GM12878 (cell line): ENCODE data around the gene SERPINA4. TPM values are rescaled to one million over a fixed set of nuclear protein-coding genes. Genes with fewer than 3 reads are reported as not detected.

Experiments used
- ATAC-seq: fragments of 200-7000 bp; cut with Tn5 transposase; 3 replicates; pipeline ENCODE4 v1.9.1; 2020; ENCODE audit warnings: mild to moderate bottlenecking, moderate library complexity
- BruUV-seq: library from RNA; stranded (reverse); fragments of 400-500 nt; replicated peaks from 2 replicates; lab custom pipeline; 2021; lab: Mats Ljungman, UMichigan
- CTCF ChIA-PET: fragments of 300-600 bp; sonication (Branson Sonifier 250); formaldehyde crosslinking; extraction: SDS; loops from one replicate; lab custom pipeline; 2021; ENCODE audit warnings: inconsistent platforms; lab: Yijun Ruan, JAX
- POLR2A ChIA-PET: fragments of 350-600 bp; formaldehyde crosslinking; extraction: SDS; loops from one replicate; lab custom pipeline; 2021; ENCODE audit warnings: inconsistent platforms; lab: Charles Lee
- RAD21 ChIA-PET: fragments of 300-600 bp; sonication (Branson Sonifier 250); formaldehyde crosslinking; loops from one replicate; lab custom pipeline; 2023; ENCODE audit warnings: antibody characterized with exemption; ENCODE audit not compliant: unreplicated experiment; lab: Charles Lee
- SMC1A ChIA-PET: fragments of 300-600 bp; sonication (Branson Sonifier 250); formaldehyde crosslinking; loops from one replicate; lab custom pipeline; 2023; ENCODE audit not compliant: unreplicated experiment, uncharacterized antibody; lab: Charles Lee
- DNase-seq: peaks from one replicate; pipeline ENCODE4 v3.0.0-alpha.2; 2011; ENCODE audit warnings: low read depth, low spot score
- FAIRE-seq: peaks from 3 replicates; lab custom pipeline; 2011; peaks lifted over from hg19 to GRCh38; lab: Jason Lieb, UNC
- H2AFZ ChIP-seq: 2 replicates; pipeline ENCODE4 v1.6.0; 2011; ENCODE audit warnings: low read depth, low read length, control low read depth; ENCODE audit not compliant: control insufficient read depth
- H3K27ac ChIP-seq: 2 replicates; pipeline ENCODE4 v1.5.1; 2011; ENCODE audit warnings: control low read depth; ENCODE audit not compliant: control insufficient read depth, insufficient read depth
- H3K27me3 ChIP-seq, 2 experiments: replicated peaks in 1 of 2; 2 replicates each; pipeline versions ENCODE4 v1.6.0 to v1.6.1; 2011; ENCODE audit warnings: low read length in 1 of 2; ENCODE audit not compliant: control insufficient read depth in 2 of 2, insufficient read depth in 2 of 2
- H3K36me3 ChIP-seq, 2 experiments: 2 replicates each; pipeline ENCODE4 v1.5.1; 2011; ENCODE audit warnings: low read length in 1 of 2; ENCODE audit not compliant: control insufficient read depth in 2 of 2, insufficient read depth in 2 of 2
- H3K4me1 ChIP-seq: 2 replicates; pipeline ENCODE4 v1.6.1; 2011; ENCODE audit warnings: mild to moderate bottlenecking, low read length, moderate library complexity, mixed read lengths; ENCODE audit not compliant: control insufficient read depth, insufficient read depth
- H3K4me2 ChIP-seq: 2 replicates; pipeline ENCODE4 v1.6.0; 2011; ENCODE audit warnings: control low read depth; ENCODE audit not compliant: control insufficient read depth, insufficient read depth
- H3K4me3 ChIP-seq: fragments of 200-600 bp; sonication (generic); 2 replicates; pipeline ENCODE4 v1.5.1; 2016
- H3K79me2 ChIP-seq: 2 replicates; pipeline ENCODE4 v1.6.0; 2011; ENCODE audit warnings: low read length; ENCODE audit not compliant: control insufficient read depth, insufficient read depth
- H3K9ac ChIP-seq: 2 replicates; pipeline ENCODE4 v1.8.0; 2011; ENCODE audit warnings: low read length, control low read depth, mixed read lengths; ENCODE audit not compliant: control insufficient read depth, insufficient read depth
- H3K9me3 ChIP-seq: replicated peaks from 3 replicates; pipeline ENCODE4 v1.5.1; 2011; ENCODE audit warnings: mild to moderate bottlenecking, low read length; ENCODE audit not compliant: control insufficient read depth, insufficient read depth
- H4K20me1 ChIP-seq: 2 replicates; pipeline ENCODE4 v1.6.0; 2011; ENCODE audit not compliant: control insufficient read depth, insufficient read depth
- CEBPB ChIP-seq, 2 experiments: fragments of 150-350 bp in 1 of 2; IDR thresholded peaks; 2 replicates each; pipeline ENCODE4 v1.6.1; 2012 to 2014; ENCODE audit warnings: low read depth in 2 of 2, low read length in 2 of 2, borderline replicate concordance in 1 of 2, inconsistent platforms in 1 of 2
- KDM1A ChIP-seq: fragments of 200-600 bp; sonication (generic); IDR thresholded peaks from 2 replicates; pipeline ENCODE4 v1.6.1; 2016; ENCODE audit warnings: borderline replicate concordance
- WGBS: methylation state at CpG from one replicate; pipeline ENCODE4 v1.1.6; 2016; ENCODE audit warnings: low lambda C conversion rate; ENCODE audit not compliant: insufficient replicate concordance, insufficient coverage; ENCODE audit errors: missing lambda C conversion rate; 5-methylcytosine and 5-hydroxymethylcytosine counted together
- in situ Hi-C: fragments of 300-500 bp; cut with MboI; formaldehyde crosslinking; loops from 9 replicates; pipeline ENCODE4 v1.14.3; 2018; ENCODE audit warnings: mixed read lengths
- intact Hi-C: fragments of 100-400 bp; cut with micrococcal nuclease; formaldehyde crosslinking; loops from one replicate; pipeline ENCODE4 v1.14.2; 2022; ENCODE audit not compliant: unreplicated experiment
- polyA plus RNA-seq, 11 experiments: library from polyadenylated mRNA; depleted of rRNA in 4 of 11; unstranded in 6 of 11; stranded (reverse) in 5 of 11; fragments of >200 nt; fragmentation: Nextera tagmentation in 4 of 11; fragmentation: Illumina TruSeq in 1 of 11; extraction: Ambion mirVana in 4 of 11; extraction: Trizol in 1 of 11; gene quantifications; 1 replicate in 1 of 11; 2 replicates in 10 of 11; pipeline versions ENCODE4 v1.2.1 to v1.2.3, GENCODE V29; 2011 to 2016; ENCODE audit warnings: inconsistent platforms in 2 of 11, missing spikeins in 2 of 11, low read depth in 1 of 11
- total RNA-seq, 4 experiments: library from RNA; depleted of rRNA in 3 of 4; stranded (reverse); fragments of >200 nt in 3 of 4; fragmentation: Illumina TruSeq in 1 of 4; extraction: Trizol in 1 of 4; gene quantifications; 2 replicates each; pipeline versions ENCODE4 v1.2.1 to v1.2.3, GENCODE V29; 2013 to 2021
- TF ChIP-seq, protein P1 (sequence below): fragments of 150-350 bp; IDR thresholded peaks from 2 replicates; pipeline ENCODE4 v1.6.1; 2014; ENCODE audit warnings: mild to moderate bottlenecking, low read depth, low read length

SERPINA4 gene
- total and polyA plus RNA-seq, 10 of the 15 experiments (the other 5 are each of a cell fraction or from before 2014, with no cell fraction given), result 0.13 TPM; not detected in 9

GRCh38 chr14:94613720-94614644, 52.7 kb downstream of the SERPINA4 start:
- BruUV-seq, result no TSS peak
- H3K9me3 ChIP-seq, result peaks cover 7% of the 10 kb centered on the region; the same call in 2 of the 3 replicates
- no peak overlapping the region for H3K4me2 ChIP-seq
- H3K79me2 ChIP-seq, result no peaks in the 10 kb centered on the region
- no peaks in the 10 kb centered on the region for H3K4me1 ChIP-seq
- no peaks in the 10 kb centered on the region for H4K20me1 ChIP-seq
- ChIA-PET RAD21 (no interaction called here), SMC1A (no interaction called here), POLR2A (no interaction called here), CTCF (no interaction called here)
- no peak overlapping the region for H3K9ac ChIP-seq
- intact Hi-C loops, result no loop called here
- H3K27me3 ChIP-seq, result no peaks in the 10 kb centered on the region; a peak in 1 of 4 replicates
- no peaks in the 10 kb centered on the region for H3K36me3 ChIP-seq
- FAIRE-seq (no peak), DNase-seq (no peak), ATAC-seq (no peak)
- TF ChIP-seq KDM1A, result no peak
- TF ChIP-seq, protein P1, sequence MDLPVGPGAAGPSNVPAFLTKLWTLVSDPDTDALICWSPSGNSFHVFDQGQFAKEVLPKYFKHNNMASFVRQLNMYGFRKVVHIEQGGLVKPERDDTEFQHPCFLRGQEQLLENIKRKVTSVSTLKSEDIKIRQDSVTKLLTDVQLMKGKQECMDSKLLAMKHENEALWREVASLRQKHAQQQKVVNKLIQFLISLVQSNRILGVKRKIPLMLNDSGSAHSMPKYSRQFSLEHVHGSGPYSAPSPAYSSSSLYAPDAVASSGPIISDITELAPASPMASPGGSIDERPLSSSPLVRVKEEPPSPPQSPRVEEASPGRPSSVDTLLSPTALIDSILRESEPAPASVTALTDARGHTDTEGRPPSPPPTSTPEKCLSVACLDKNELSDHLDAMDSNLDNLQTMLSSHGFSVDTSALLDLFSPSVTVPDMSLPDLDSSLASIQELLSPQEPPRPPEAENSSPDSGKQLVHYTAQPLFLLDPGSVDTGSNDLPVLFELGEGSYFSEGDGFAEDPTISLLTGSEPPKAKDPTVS, result no peak
- no peak overlapping the region for H3K27ac ChIP-seq
- WGBS, result 20% methylated on average over 20 of the region's 20 CpGs
- H3K4me3 ChIP-seq, result no peak overlapping the region
- H2AFZ ChIP-seq, result no peak overlapping the region
- in situ Hi-C loops, result no loop called here

DNA sequence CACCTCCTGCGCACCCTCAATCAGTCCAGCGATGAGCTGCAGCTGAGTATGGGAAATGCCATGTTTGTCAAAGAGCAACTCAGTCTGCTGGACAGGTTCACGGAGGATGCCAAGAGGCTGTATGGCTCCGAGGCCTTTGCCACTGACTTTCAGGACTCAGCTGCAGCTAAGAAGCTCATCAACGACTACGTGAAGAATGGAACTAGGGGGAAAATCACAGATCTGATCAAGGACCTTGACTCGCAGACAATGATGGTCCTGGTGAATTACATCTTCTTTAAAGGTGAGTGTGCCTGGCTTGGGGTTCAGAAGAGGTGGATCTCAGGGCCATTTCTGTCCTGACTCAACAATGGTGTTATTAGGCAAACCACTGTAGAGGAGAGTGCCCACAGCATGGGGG, 53.6 kb downstream of the SERPINA4 start:
- Histone ChIP-seq H3K9ac (no peak overlapping the region), H3K79me2 (no peaks in the 10 kb centered on the region), H3K4me3 (no peak overlapping the region), H3K9me3 (peaks cover 7% of the 10 kb centered on the region; the same call in 2 of the 3 replicates), H3K4me1 (no peaks in the 10 kb centered on the region), H3K4me2 (no peak overlapping the region), H2AFZ (no peak overlapping the region), H3K27ac (no peak overlapping the region), H3K27me3 (no peaks in the 10 kb centered on the region), H4K20me1 (no peaks in the 10 kb centered on the region), H3K36me3 (no peaks in the 10 kb centered on the region)
- no peak for TF ChIP-seq CEBPB (IDR thresholded peaks at IDR 0.05; ENCODE audit: borderline replicate concordance in 1 of 2, low read depth in 2 of 2, low read length in 2 of 2)
- SMC1A ChIA-PET, result no interaction called here
- FAIRE-seq (no peak), DNase-seq (no peak), ATAC-seq (no peak)
- intact Hi-C loops, result no loop called here
- whole genome bisulfite sequencing, result 50% methylated on average over 7 of the region's 7 CpGs
- POLR2A ChIA-PET, result no interaction called here
- RAD21 ChIA-PET, result no interaction called here
- BruUV-seq, result no TSS peak
- CTCF ChIA-PET, result no interaction called here
- in situ Hi-C loops, result no loop called here
